ENCODE data around the gene ACOT8. TPM values are rescaled to one million over a fixed set of nuclear protein-coding genes. Genes with fewer than 3 reads are reported as not detected.
A peak's percentile ranks its signal among the peaks of the same experiment; 100 is the strongest.

Gene ACOT8
- total RNA-seq, 1 donor from 2014 or later = 32.1 TPM

DNA sequence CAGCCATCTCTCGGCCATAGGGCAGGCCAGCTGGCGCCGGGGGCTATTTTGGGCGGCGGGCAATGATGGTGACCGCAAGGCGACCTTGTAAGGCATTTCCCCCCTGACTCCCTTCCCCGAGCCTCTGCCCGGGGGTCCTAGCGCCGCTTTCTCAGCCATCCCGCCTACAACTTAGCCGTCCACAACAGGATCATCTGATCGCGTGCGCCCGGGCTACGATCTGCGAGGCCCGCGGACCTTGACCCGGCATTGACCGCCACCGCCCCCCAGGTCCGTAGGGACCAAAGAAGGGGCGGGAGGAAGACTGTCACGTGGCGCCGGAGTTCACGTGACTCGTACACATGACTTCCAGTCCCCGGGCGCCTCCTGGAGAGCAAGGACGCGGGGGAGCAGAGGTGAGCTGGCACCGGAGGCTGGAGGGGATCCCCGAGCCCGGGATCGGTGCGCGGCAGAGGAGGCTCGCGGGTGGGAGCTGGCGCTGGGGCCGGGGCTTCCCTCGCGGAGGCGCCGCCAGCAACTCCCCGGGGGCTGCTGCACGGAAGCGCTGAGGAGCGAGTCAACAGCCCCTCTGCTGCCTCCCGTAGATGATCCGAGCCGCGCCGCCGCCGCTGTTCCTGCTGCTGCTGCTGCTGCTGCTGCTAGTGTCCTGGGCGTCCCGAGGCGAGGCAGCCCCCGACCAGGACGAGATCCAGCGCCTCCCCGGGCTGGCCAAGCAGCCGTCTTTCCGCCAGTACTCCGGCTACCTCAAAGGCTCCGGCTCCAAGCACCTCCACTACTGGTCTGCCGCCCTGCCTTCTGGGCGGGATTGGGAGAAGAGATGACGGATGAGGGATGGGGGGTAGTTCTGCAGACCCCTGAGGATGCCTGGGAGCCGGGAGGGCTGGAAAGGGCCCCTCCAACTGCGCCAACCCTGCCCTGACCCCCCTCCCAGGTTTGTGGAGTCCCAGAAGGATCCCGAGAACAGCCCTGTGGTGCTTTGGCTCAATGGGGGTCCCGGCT lies 34.1 kb upstream of the ACOT8 start, which contains the start of the genes CTSA and NEURL2:
Gene CTSA (plus strand): TSS at position 351 of the 999 bp plus-strand sequence. CDS start 234 bp downstream, at position 585.
Gene NEURL2 (minus strand): TSS at position 224 of the 999 bp plus-strand sequence. CDS start 217 bp downstream, at position 7.
- peak; percentile 96 for DNase-seq
- Histone ChIP-seq H3K9me3 (replicated peaks) (no peaks in the 10 kb centered on the region), H3K27me3 (ENCODE audit: low read depth) (no peaks in the 10 kb centered on the region), H3K27ac (replicated peaks) (peak within 1 kb of the TSS; percentile 94), H3K4me3 (peak within 1 kb of the TSS; percentile 83), H3K36me3 (peaks cover 57% of the 10 kb centered on the region), H3K4me1 (peaks cover 50% of the 10 kb centered on the region)
- intact Hi-C loops (cut with micrococcal nuclease) = loop anchor here (5.0 kb wide), 1 partner anchor 41 kb away; the partner anchor contains the start of gene PCIF1
- TF ChIP-seq, protein P1, sequence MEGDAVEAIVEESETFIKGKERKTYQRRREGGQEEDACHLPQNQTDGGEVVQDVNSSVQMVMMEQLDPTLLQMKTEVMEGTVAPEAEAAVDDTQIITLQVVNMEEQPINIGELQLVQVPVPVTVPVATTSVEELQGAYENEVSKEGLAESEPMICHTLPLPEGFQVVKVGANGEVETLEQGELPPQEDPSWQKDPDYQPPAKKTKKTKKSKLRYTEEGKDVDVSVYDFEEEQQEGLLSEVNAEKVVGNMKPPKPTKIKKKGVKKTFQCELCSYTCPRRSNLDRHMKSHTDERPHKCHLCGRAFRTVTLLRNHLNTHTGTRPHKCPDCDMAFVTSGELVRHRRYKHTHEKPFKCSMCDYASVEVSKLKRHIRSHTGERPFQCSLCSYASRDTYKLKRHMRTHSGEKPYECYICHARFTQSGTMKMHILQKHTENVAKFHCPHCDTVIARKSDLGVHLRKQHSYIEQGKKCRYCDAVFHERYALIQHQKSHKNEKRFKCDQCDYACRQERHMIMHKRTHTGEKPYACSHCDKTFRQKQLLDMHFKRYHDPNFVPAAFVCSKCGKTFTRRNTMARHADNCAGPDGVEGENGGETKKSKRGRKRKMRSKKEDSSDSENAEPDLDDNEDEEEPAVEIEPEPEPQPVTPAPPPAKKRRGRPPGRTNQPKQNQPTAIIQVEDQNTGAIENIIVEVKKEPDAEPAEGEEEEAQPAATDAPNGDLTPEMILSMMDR (IDR thresholded peaks at IDR 0.05; ENCODE audit: borderline replicate concordance) = no peak

- no peaks in the 10 kb centered on the region for H3K9me3 ChIP-seq (replicated peaks)
- peak overlapping the region; percentile 94 for H3K27ac ChIP-seq (replicated peaks)
- no peaks in the 10 kb centered on the region for H3K27me3 ChIP-seq (ENCODE audit: low read depth)
- intact Hi-C loops (cut with micrococcal nuclease) = loop anchor here (5.0 kb wide), 1 partner anchor 42 kb away; the partner anchor contains the start of gene PCIF1
- H3K4me1 ChIP-seq = peaks cover 51% of the 10 kb centered on the region
- peaks cover 54% of the 10 kb centered on the region for H3K36me3 ChIP-seq
- peak overlapping the region; percentile 83 for H3K4me3 ChIP-seq
- TF ChIP-seq, protein P1 (IDR thresholded peaks at IDR 0.05; ENCODE audit: borderline replicate concordance) = peak; percentile 77
- DNase-seq = peak; percentile 85
Observed at GRCh38 chr20:45890077-45890984, 33.1 kb upstream of the ACOT8 start.

DNA sequence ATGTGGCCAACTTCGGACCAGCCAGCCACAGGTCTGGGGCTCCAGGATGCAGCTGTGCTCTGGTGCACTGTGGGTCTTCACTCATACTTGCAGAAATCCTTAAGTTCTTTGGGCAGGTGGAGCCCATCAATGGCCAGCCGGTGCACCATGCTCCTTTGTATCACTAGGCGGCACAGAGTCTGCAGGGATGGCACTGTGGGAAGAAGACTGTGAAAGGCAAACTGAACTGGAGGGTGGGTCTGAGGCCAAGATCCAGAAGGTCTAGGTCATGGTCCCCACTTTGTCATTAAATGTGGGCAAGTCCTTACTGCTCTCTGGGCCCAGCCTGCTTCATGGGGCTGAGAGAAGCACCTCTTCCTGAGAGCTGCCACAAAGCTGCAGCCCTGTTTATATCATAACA lies 31.5 kb upstream of the ACOT8 start:
- H3K4me1 ChIP-seq = peaks cover 59% of the 10 kb centered on the region
- no peak for DNase-seq
- no peak overlapping the region for H3K4me3 ChIP-seq
- H3K27me3 ChIP-seq (ENCODE audit: low read depth) = no peaks in the 10 kb centered on the region
- TF ChIP-seq, protein P1 (IDR thresholded peaks at IDR 0.05; ENCODE audit: borderline replicate concordance) = no peak
- intact Hi-C loops (cut with micrococcal nuclease) = no loop called here
- H3K36me3 ChIP-seq = peaks cover 40% of the 10 kb centered on the region
- H3K27ac ChIP-seq (replicated peaks) = no peak overlapping the region
- no peaks in the 10 kb centered on the region for H3K9me3 ChIP-seq (replicated peaks)

DNA sequence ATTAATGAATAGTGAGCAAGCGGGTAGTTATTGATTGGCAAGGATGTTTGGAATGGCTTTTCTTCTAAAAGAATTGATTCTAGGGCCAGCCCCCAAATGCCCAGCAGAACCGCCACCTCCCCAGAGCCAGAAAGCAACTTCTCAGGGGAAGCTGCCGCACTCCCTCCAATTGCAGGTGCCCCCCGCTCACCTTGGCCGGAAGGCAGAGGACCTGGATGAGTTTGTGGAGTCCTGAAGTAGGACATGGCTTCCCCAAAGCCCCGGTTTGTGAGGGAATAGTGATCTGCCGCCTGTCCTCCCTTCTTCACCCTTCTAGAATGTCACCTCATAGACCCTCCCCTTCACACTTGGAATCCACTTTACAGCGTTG lies 30.1 kb upstream of the ACOT8 start, which contains the start of gene SPATA25:
Gene SPATA25 (minus strand): TSS at position 277 of the 370 bp plus-strand sequence. CDS start 32 bp downstream, at position 245.
- H3K9me3 ChIP-seq (replicated peaks) = no peaks in the 10 kb centered on the region
- H3K4me3 ChIP-seq = no peak within 1 kb of the TSS
- DNase-seq = no peak
- H3K27ac ChIP-seq (replicated peaks) = no peak within 1 kb of the TSS
- H3K27me3 ChIP-seq (ENCODE audit: low read depth) = no peaks in the 10 kb centered on the region
- H3K36me3 ChIP-seq = peaks cover 39% of the 10 kb centered on the region
- peaks cover 57% of the 10 kb centered on the region for H3K4me1 ChIP-seq
- TF ChIP-seq, protein P1 (IDR thresholded peaks at IDR 0.05; ENCODE audit: borderline replicate concordance) = no peak
- intact Hi-C loops (cut with micrococcal nuclease) = no loop called here
